NCI-H446 treated with DMSO at 0.1 percent for 48 hours (cell line): Measurements from ENCODE around the gene ANO4.
A peak's percentile ranks its signal among the peaks of the same experiment; 100 is the strongest.

ENCODE experiments used
- DNase-seq: peaks from one replicate; lab custom pipeline; 2025; lab: John Stamatoyannopoulos, UW

Gene ANO4

GRCh38 chr12:100951756-100952155 lies 157.2 kb downstream of the ANO4 start:
- DNase-seq: no peak

- DNase-seq: no peak
Measured at GRCh38 chr12:100953217-100953616, 158.6 kb downstream of the ANO4 start.

GRCh38 chr12:100953677-100954076 lies 159.1 kb downstream of the ANO4 start:
- no peak for DNase-seq

- no peak for DNase-seq
Measured at GRCh38 chr12:100954118-100954517, 159.5 kb downstream of the ANO4 start.

GRCh38 chr12:100955139-100955538 lies 160.6 kb downstream of the ANO4 start:
- no peak for DNase-seq

- no peak for DNase-seq
Measured at GRCh38 chr12:100956311-100956852, 161.8 kb downstream of the ANO4 start.

- DNase-seq: no peak
Measured at GRCh38 chr12:100959481-100959880, 164.9 kb downstream of the ANO4 start.

GRCh38 chr12:100962086-100962712 lies 167.6 kb downstream of the ANO4 start:
- no peak for DNase-seq

- DNase-seq: no peak
Measured at GRCh38 chr12:100963381-100963780, 168.8 kb downstream of the ANO4 start.

- no peak for DNase-seq
Measured at GRCh38 chr12:100964028-100964427, 169.5 kb downstream of the ANO4 start.

GRCh38 chr12:100967189-100967588 lies 172.6 kb downstream of the ANO4 start:
- peak; percentile 9 for DNase-seq

GRCh38 chr12:100970894-100971293 lies 176.3 kb downstream of the ANO4 start:
- no peak for DNase-seq

GRCh38 chr12:100972121-100972520 lies 177.5 kb downstream of the ANO4 start:
- no peak for DNase-seq

GRCh38 chr12:100974341-100974740 lies 179.8 kb downstream of the ANO4 start:
- no peak for DNase-seq

GRCh38 chr12:100974747-100975146 lies 180.2 kb downstream of the ANO4 start:
- DNase-seq: no peak

GRCh38 chr12:100976735-100977134 lies 182.2 kb downstream of the ANO4 start:
- no peak for DNase-seq

GRCh38 chr12:100980856-100981255 lies 186.3 kb downstream of the ANO4 start:
- no peak for DNase-seq

- DNase-seq: no peak
Measured at GRCh38 chr12:100982511-100983183, 188.1 kb downstream of the ANO4 start.

GRCh38 chr12:100984796-100985195 lies 190.2 kb downstream of the ANO4 start:
- no peak for DNase-seq

- DNase-seq: peak; percentile 71
Measured at GRCh38 chr12:100986595-100987547, 192.3 kb downstream of the ANO4 start.

- DNase-seq: no peak
Measured at GRCh38 chr12:100987552-100988521, 193.3 kb downstream of the ANO4 start.
